HL-60 (cell line): ENCODE data around the gene VSTM2L.
A peak's percentile ranks its signal among the peaks of the same experiment; 100 is the strongest.

Experiments
- DNase-seq, 2 experiments: peaks; one replicate each; pipeline ENCODE4 v3.0.0-alpha.2; 2010 to 2020; ENCODE audit warnings: low read depth in 1 of 2, low spot score in 1 of 2
- H3K27ac ChIP-seq: fragments of 250-450 bp; sonication (Bioruptor Pico); replicated peaks from 2 replicates; pipeline ENCODE4 v1.5.1; 2020; ENCODE audit warnings: mild to moderate bottlenecking, moderate library complexity
- H3K27me3 ChIP-seq: fragments of 250-450 bp; sonication (Bioruptor Pico); 2 replicates; pipeline ENCODE4 v1.5.1; 2021; ENCODE audit warnings: mild to moderate bottlenecking, moderate library complexity; ENCODE audit not compliant: insufficient read depth, poor library complexity, severe bottlenecking
- H3K4me3 ChIP-seq: replicated peaks from 2 replicates; pipeline ENCODE4 v1.5.1; 2011; ENCODE audit warnings: mild to moderate bottlenecking, control low read depth, low read length; ENCODE audit not compliant: insufficient read depth
- CTCF ChIP-seq: IDR thresholded peaks from one replicate; pipeline ENCODE4 v1.5.1; 2011; ENCODE audit warnings: low read length, control low read depth, inconsistent platforms; ENCODE audit not compliant: insufficient read depth
- GABPA ChIP-seq: IDR thresholded peaks from 2 replicates; pipeline ENCODE4 v1.6.1; 2012; ENCODE audit warnings: low read depth
- POLR2AphosphoS5 ChIP-seq: IDR thresholded peaks from 2 replicates; pipeline ENCODE4 v1.6.1; 2012; ENCODE audit warnings: low read depth
- REST ChIP-seq: IDR thresholded peaks from 2 replicates; pipeline ENCODE4 v1.6.1; 2012; ENCODE audit warnings: low read depth; ENCODE audit not compliant: insufficient replicate concordance
- SPI1 ChIP-seq: IDR thresholded peaks from 2 replicates; pipeline ENCODE4 v1.6.1; 2012; ENCODE audit warnings: low read depth, mild to moderate bottlenecking, borderline replicate concordance

VSTM2L gene

GRCh38 chr20:37992802-37993409, 90.0 kb downstream of the VSTM2L start:
- peak; percentile 12 for TF ChIP-seq CTCF
- no peak for TF ChIP-seq SPI1
- TF ChIP-seq POLR2AphosphoS5, result no peak
- no peak for TF ChIP-seq GABPA
- TF ChIP-seq REST, result no peak
- peak in 1 of 2 experiments; percentile 25 for DNase-seq
- Histone ChIP-seq H3K27me3 (no peaks in the 10 kb centered on the region), H3K27ac (no peak overlapping the region), H3K4me3 (no peak overlapping the region)

- Histone ChIP-seq H3K27me3 (no peaks in the 10 kb centered on the region), H3K27ac (no peak overlapping the region), H3K4me3 (no peak overlapping the region)
- DNase-seq, result no peak
- no peak for TF ChIP-seq CTCF
- TF ChIP-seq POLR2AphosphoS5, result no peak
- no peak for TF ChIP-seq SPI1
- TF ChIP-seq REST, result no peak
- no peak for TF ChIP-seq GABPA
Measured at GRCh38 chr20:37994512-37994911, 91.6 kb downstream of the VSTM2L start.
